ENCODE results near the gene SIPA1.

- TF ChIP-seq YY1 (IDR thresholded peaks at IDR 0.05; ENCODE audit: insufficient read depth, insufficient read length) (no peak), SUZ12 (IDR thresholded peaks at IDR 0.05; ENCODE audit: extremely low read depth, insufficient read depth, insufficient read length) (no peak)
Observed at GRCh38 chr11:65589444-65590239, 48.3 kb upstream of the SIPA1 start.
